IMR-90 (cell line): ENCODE data around the gene NPAS3. TPM values are rescaled to one million over a fixed set of nuclear protein-coding genes. Genes with fewer than 3 reads are reported as not detected.

Experiments
- ATAC-seq: fragments of 200-7000 bp; cut with Tn5 transposase; 2 replicates; pipeline ENCODE4 v1.9.1; 2020; ENCODE audit warnings: low read depth, mild to moderate bottlenecking, moderate library complexity
- BruUV-seq: library from RNA; stranded (reverse); fragments of 400-500 nt; replicated peaks from 2 replicates; lab custom pipeline; 2021; lab: Mats Ljungman, UMichigan
- CTCF ChIA-PET: fragments of 300-600 bp; formaldehyde crosslinking; extraction: SDS; loops from one replicate; lab custom pipeline; 2021; ENCODE audit warnings: antibody characterized with exemption; lab: Yijun Ruan, JAX
- POLR2A ChIA-PET: fragments of 300-600 bp; sonication (Branson Sonifier 250); formaldehyde crosslinking; loops from one replicate; lab custom pipeline; 2022; ENCODE audit warnings: antibody characterized with exemption; ENCODE audit not compliant: unreplicated experiment; lab: Charles Lee
- DNase-seq: peaks from one replicate; pipeline ENCODE4 v3.0.0; 2013
- H2AFZ ChIP-seq: replicated peaks from 2 replicates; pipeline ENCODE3; 2013; ENCODE audit warnings: low read length, mild to moderate bottlenecking; ENCODE audit not compliant: poor library complexity
- H2AK5ac ChIP-seq: 2 replicates; pipeline ENCODE4 v1.6.1; 2013; ENCODE audit warnings: low read depth, low read length, inconsistent platforms
- H2AK9ac ChIP-seq: replicated peaks from 2 replicates; pipeline ENCODE3; 2013; ENCODE audit warnings: mild to moderate bottlenecking, low read depth, low read length, moderate library complexity; ENCODE audit not compliant: poor library complexity
- H2BK120ac ChIP-seq: 2 replicates; pipeline ENCODE4 v1.6.1; 2013; ENCODE audit warnings: low read depth, low read length, inconsistent platforms
- H2BK15ac ChIP-seq: 3 replicates; pipeline ENCODE4 v1.6.1; 2013; ENCODE audit warnings: low read depth, low read length, inconsistent platforms
- H2BK20ac ChIP-seq: 2 replicates; pipeline ENCODE4 v1.6.1; 2013; ENCODE audit warnings: low read depth, mild to moderate bottlenecking, inconsistent platforms, low read length, moderate library complexity
- H2BK5ac ChIP-seq: 2 replicates; pipeline ENCODE4 v1.6.1; 2013; ENCODE audit warnings: mild to moderate bottlenecking, low read depth, low read length, inconsistent platforms; ENCODE audit not compliant: poor library complexity, severe bottlenecking
- H3K14ac ChIP-seq: replicated peaks from 2 replicates; pipeline ENCODE4 v1.6.1; 2013; ENCODE audit warnings: low read depth, low read length, inconsistent platforms
- H3K18ac ChIP-seq: 2 replicates; pipeline ENCODE4 v1.6.1; 2013; ENCODE audit warnings: low read depth, low read length, control low read depth
- H3K23ac ChIP-seq: 2 replicates; pipeline ENCODE4 v1.6.1; 2013; ENCODE audit warnings: low read depth, low read length, inconsistent platforms
- H3K27ac ChIP-seq: 2 replicates; pipeline ENCODE4 v1.5.1; 2013; ENCODE audit warnings: mild to moderate bottlenecking, control low read depth, low read length; ENCODE audit not compliant: insufficient read depth
- H3K27me3 ChIP-seq: 2 replicates; pipeline ENCODE4 v1.6.1; 2013; ENCODE audit warnings: low read length; ENCODE audit not compliant: control insufficient read depth, insufficient read depth
- H3K36me3 ChIP-seq: 2 replicates; pipeline ENCODE4 v1.6.1; 2013; ENCODE audit warnings: low read length, mixed read lengths; ENCODE audit not compliant: control insufficient read depth, insufficient read depth
- H3K4ac ChIP-seq: 2 replicates; pipeline ENCODE4 v1.6.1; 2013; ENCODE audit warnings: low read depth, low read length, inconsistent platforms
- H3K4me1 ChIP-seq: 2 replicates; pipeline ENCODE4 v1.6.1; 2013; ENCODE audit warnings: low read length, mixed read lengths; ENCODE audit not compliant: control insufficient read depth, insufficient read depth
- H3K4me2 ChIP-seq: 2 replicates; pipeline ENCODE4 v1.6.1; 2013; ENCODE audit warnings: low read depth, mild to moderate bottlenecking, control low read depth, low read length, moderate library complexity
- H3K4me3 ChIP-seq: 2 replicates; pipeline ENCODE4 v1.5.1; 2013; ENCODE audit warnings: low read depth, mild to moderate bottlenecking, control low read depth, low read length, moderate library complexity; ENCODE audit not compliant: insufficient read depth
- H3K56ac ChIP-seq: 2 replicates; pipeline ENCODE4 v1.6.1; 2013; ENCODE audit warnings: low read length, inconsistent platforms; ENCODE audit not compliant: insufficient read depth; ENCODE audit errors: extremely low read depth
- H3K79me1 ChIP-seq, 2 experiments: 2 replicates each; pipeline ENCODE4 v1.6.1; 2013; ENCODE audit warnings: low read length in 2 of 2, inconsistent platforms in 1 of 2, low read depth in 1 of 2
- H3K9ac ChIP-seq: 2 replicates; pipeline ENCODE4 v1.6.1; 2013; ENCODE audit warnings: low read depth, low read length, control low read depth
- H3K9me1 ChIP-seq: 2 replicates; pipeline ENCODE4 v1.6.1; 2013; ENCODE audit warnings: low read length, inconsistent platforms; ENCODE audit not compliant: insufficient read depth
- H3K9me3 ChIP-seq: 2 replicates; pipeline ENCODE4 v1.6.1; 2013; ENCODE audit warnings: low read length; ENCODE audit not compliant: control insufficient read depth, insufficient read depth
- H4K20me1 ChIP-seq: 2 replicates; pipeline ENCODE4 v1.6.1; 2013; ENCODE audit warnings: low read length, inconsistent platforms; ENCODE audit not compliant: insufficient read depth
- H4K5ac ChIP-seq: 2 replicates; pipeline ENCODE4 v1.6.1; 2013; ENCODE audit warnings: mild to moderate bottlenecking, low read depth, low read length, control low read depth
- H4K8ac ChIP-seq, 2 experiments: 2 replicates each; pipeline ENCODE4 v1.6.1; 2013; ENCODE audit warnings: low read depth in 2 of 2, low read length in 2 of 2, control low read depth in 1 of 2, inconsistent platforms in 1 of 2
- H4K91ac ChIP-seq: 2 replicates; pipeline ENCODE4 v1.6.1; 2013; ENCODE audit warnings: low read depth, low read length, inconsistent platforms; ENCODE audit not compliant: insufficient read depth
- BHLHE40 ChIP-seq: fragments of 150-350 bp; IDR thresholded peaks from 2 replicates; pipeline ENCODE4 v1.6.1; 2016; ENCODE audit warnings: mild to moderate bottlenecking, low read depth, low read length
- CEBPB ChIP-seq: IDR thresholded peaks from 2 replicates; pipeline ENCODE4 v1.6.1; 2012; ENCODE audit warnings: low read depth, low read length, improper control_type of control experiment
- CTCF ChIP-seq: conservative IDR thresholded peaks from 2 replicates; pipeline ENCODE4 v1.5.1; 2012; ENCODE audit warnings: mild to moderate bottlenecking, low read depth, low read length, improper control_type of control experiment
- ELK1 ChIP-seq: fragments of 150-350 bp; IDR thresholded peaks from 2 replicates; pipeline ENCODE4 v1.6.1; 2016; ENCODE audit warnings: low read depth, mild to moderate bottlenecking, low read length, moderate library complexity, borderline replicate concordance
- FOS ChIP-seq: fragments of 150-350 bp; IDR thresholded peaks from 2 replicates; pipeline ENCODE4 v1.6.1; 2016; ENCODE audit warnings: low read depth, low read length
- POLR2A ChIP-seq: IDR thresholded peaks from 2 replicates; pipeline ENCODE4 v1.6.1; 2012; ENCODE audit warnings: mild to moderate bottlenecking, low read depth, low read length
- RCOR1 ChIP-seq: IDR thresholded peaks from 2 replicates; pipeline ENCODE4 v1.6.1; 2012; ENCODE audit warnings: mild to moderate bottlenecking, low read length, improper control_type of control experiment; ENCODE audit not compliant: insufficient replicate concordance
- SMC3 ChIP-seq: fragments of 150-350 bp; IDR thresholded peaks from 2 replicates; pipeline ENCODE4 v1.6.1; 2016; ENCODE audit warnings: low read depth, mild to moderate bottlenecking, antibody characterized with exemption, low read length, moderate library complexity
- WGBS, 2 experiments: methylation state at CpG; one replicate each; pipeline versions ENCODE4 v1.1.5 to v1.1.7; 2013; ENCODE audit warnings: missing lambda C conversion rate in 2 of 2; ENCODE audit not compliant: insufficient read length in 1 of 2; ENCODE audit errors: extremely low coverage in 2 of 2; 5-methylcytosine and 5-hydroxymethylcytosine counted together
- dilution Hi-C: fragments of 300-500 bp; cut with HindIII; formaldehyde crosslinking; loops from one replicate; pipeline ENCODE4 v1.14.3; 2018; ENCODE audit warnings: low sequenced_read_pairs; ENCODE audit not compliant: unreplicated experiment
- in situ Hi-C: fragments of 300-500 bp; cut with MboI; formaldehyde crosslinking; loops from 3 replicates; pipeline ENCODE4 v1.14.3; 2019; ENCODE audit warnings: low sequenced_read_pairs, inconsistent platforms, mixed read lengths
- intact Hi-C: fragments of 100-400 bp; cut with micrococcal nuclease; formaldehyde crosslinking; loops from 2 replicates; pipeline ENCODE4 v1.10.0; 2022
- polyA plus RNA-seq, 3 experiments: library from polyadenylated mRNA; depleted of rRNA; stranded (reverse); fragments of >200 nt; gene quantifications; 2 replicates each; pipeline ENCODE4 v1.2.3, GENCODE V29; 2012; ENCODE audit warnings: low replicate concordance in 1 of 3
- total RNA-seq: library from RNA; depleted of rRNA; stranded (reverse); fragments of >200 nt; gene quantifications from 2 replicates; pipeline ENCODE4 v1.2.3, GENCODE V29; 2012

The NPAS3 gene
- total and polyA plus RNA-seq, 2 of the 4 experiments (the other 2 are of a cell fraction) = not detected

- ChIA-PET POLR2A (no interaction called here), CTCF (no interaction called here)
- no TSS peak for BruUV-seq
- Histone ChIP-seq H2AK9ac (no peak overlapping the region), H2BK20ac (no peak overlapping the region), H3K36me3 (no peaks in the 10 kb centered on the region), H3K27ac (no peak overlapping the region), H2BK15ac (no peak overlapping the region), H3K56ac (no peak overlapping the region), H3K4me1 (no peaks in the 10 kb centered on the region), H3K9ac (no peak overlapping the region), H3K4ac (no peak overlapping the region), H3K4me3 (no peak overlapping the region), H2BK120ac (no peak overlapping the region), H3K4me2 (no peak overlapping the region), H4K20me1 (no peaks in the 10 kb centered on the region), H3K9me1 (no peaks in the 10 kb centered on the region), H3K18ac (no peak overlapping the region), H3K27me3 (no peaks in the 10 kb centered on the region), H3K79me1 (no peaks in the 10 kb centered on the region), H2AFZ (no peak overlapping the region), H4K91ac (no peak overlapping the region), H2AK5ac (no peak overlapping the region), H3K14ac (no peak overlapping the region), H4K5ac (no peak overlapping the region), H2BK5ac (no peak overlapping the region), H3K9me3 (no peaks in the 10 kb centered on the region), H3K23ac (no peak overlapping the region), H4K8ac (no peak overlapping the region)
- in situ Hi-C loops = no loop called here
- DNase-seq = no peak
- WGBS, 2 experiments = no CpG with 5 or more reads among the region's 3 CpGs
- dilution Hi-C loops = no loop called here
- intact Hi-C loops = no loop called here
- TF ChIP-seq FOS (no peak), RCOR1 (no peak), BHLHE40 (no peak), POLR2A (no peak), ELK1 (no peak), CTCF (no peak), CEBPB (no peak), SMC3 (no peak)
- ATAC-seq = no peak
Measured at GRCh38 chr14:33551963-33552362, 613.3 kb downstream of the NPAS3 start.
